PC-9 (cell line): ENCODE results near the gene CDADC1. TPM values are rescaled to one million over a fixed set of nuclear protein-coding genes. Genes with fewer than 3 reads are reported as not detected.

ENCODE experiments used
- BruUV-seq: library from RNA; stranded (reverse); fragments of 400-500 nt; replicated peaks from 2 replicates; lab custom pipeline; 2021; lab: Mats Ljungman, UMichigan
- CTCF ChIA-PET: fragments of 300-600 bp; sonication (Branson Sonifier 250); formaldehyde crosslinking; loops from one replicate; lab custom pipeline; 2022; ENCODE audit warnings: antibody characterized with exemption; lab: Charles Lee
- POLR2A ChIA-PET: fragments of 300-600 bp; sonication (Branson Sonifier 250); formaldehyde crosslinking; loops from one replicate; lab custom pipeline; 2022; ENCODE audit warnings: antibody characterized with exemption; ENCODE audit not compliant: unreplicated experiment; lab: Charles Lee
- DNase-seq, 2 experiments: peaks; one replicate each; pipeline versions ENCODE4 v3.0.0 to v3.0.0-alpha.2; 2015 to 2022; ENCODE audit warnings: mixed read lengths in 1 of 2
- H2AFZ ChIP-seq: fragments of 200-600 bp; sonication (generic); 2 replicates; pipeline ENCODE4 v1.8.1; 2017; ENCODE audit warnings: antibody characterized with exemption
- H3F3A ChIP-seq: fragments of 200-600 bp; sonication (generic); 2 replicates; pipeline ENCODE4 v1.8.1; 2017; ENCODE audit warnings: antibody characterized with exemption, mild to moderate bottlenecking, low read depth; ENCODE audit not compliant: insufficient read depth
- H3K27ac ChIP-seq: fragments of 200-600 bp; sonication (generic); 2 replicates; pipeline ENCODE4 v1.6.1; 2016; ENCODE audit warnings: mixed run types
- H3K27me3 ChIP-seq: fragments of 200-600 bp; sonication (generic); 2 replicates; pipeline ENCODE4 v1.6.1; 2016; ENCODE audit warnings: low read depth, mixed run types; ENCODE audit not compliant: insufficient read depth
- H3K36me3 ChIP-seq: fragments of 200-600 bp; sonication (generic); 2 replicates; pipeline ENCODE4 v1.6.1; 2016; ENCODE audit warnings: low read depth, mixed run types
- H3K4me1 ChIP-seq: fragments of 200-600 bp; sonication (generic); replicated peaks from 2 replicates; pipeline ENCODE4 v1.6.1; 2016; ENCODE audit warnings: mixed run types; ENCODE audit not compliant: insufficient read depth
- H3K4me2 ChIP-seq: fragments of 200-600 bp; sonication (generic); 2 replicates; pipeline ENCODE4 v1.6.1; 2017; ENCODE audit warnings: mixed run types
- H3K4me3 ChIP-seq: fragments of 200-600 bp; sonication (generic); 2 replicates; pipeline ENCODE4 v1.6.1; 2016; ENCODE audit warnings: mixed run types
- H3K79me2 ChIP-seq: fragments of 200-600 bp; sonication (generic); 2 replicates; pipeline ENCODE4 v1.6.1; 2017; ENCODE audit warnings: low read depth, mixed run types
- H3K9me2 ChIP-seq: fragments of 200-600 bp; sonication (generic); 2 replicates; pipeline ENCODE4 v1.8.1; 2017; ENCODE audit warnings: mild to moderate bottlenecking; ENCODE audit not compliant: insufficient read depth
- H3K9me3 ChIP-seq: fragments of 200-600 bp; sonication (generic); 2 replicates; pipeline ENCODE4 v1.8.1; 2016; ENCODE audit warnings: low read depth; ENCODE audit not compliant: insufficient read depth
- H4K20me1 ChIP-seq: fragments of 200-600 bp; sonication (generic); 2 replicates; pipeline ENCODE4 v1.8.1; 2017; ENCODE audit not compliant: insufficient read depth
- EZH2 ChIP-seq: fragments of 200-600 bp; sonication (generic); IDR thresholded peaks from 2 replicates; pipeline ENCODE4 v1.8.0; 2017; ENCODE audit warnings: antibody characterized with exemption, low read depth
- intact Hi-C: fragments of 100-400 bp; cut with micrococcal nuclease; formaldehyde crosslinking; loops from one replicate; pipeline ENCODE4 v1.10.0; 2022; ENCODE audit not compliant: unreplicated experiment
- total RNA-seq: library from RNA; stranded (reverse); gene quantifications from 2 replicates; pipeline ENCODE4 v1.2.3, GENCODE V29; 2021
- TF ChIP-seq, protein P1 (sequence below): fragments of 200-600 bp; sonication (generic); conservative IDR thresholded peaks from 2 replicates; pipeline ENCODE4 v1.6.1; 2017; ENCODE audit warnings: mixed run types, antibody characterized with exemption, mild to moderate bottlenecking, moderate library complexity

The CDADC1 gene
- total RNA-seq, 1 experiment from 2014 or later, result 12.4 TPM

DNA sequence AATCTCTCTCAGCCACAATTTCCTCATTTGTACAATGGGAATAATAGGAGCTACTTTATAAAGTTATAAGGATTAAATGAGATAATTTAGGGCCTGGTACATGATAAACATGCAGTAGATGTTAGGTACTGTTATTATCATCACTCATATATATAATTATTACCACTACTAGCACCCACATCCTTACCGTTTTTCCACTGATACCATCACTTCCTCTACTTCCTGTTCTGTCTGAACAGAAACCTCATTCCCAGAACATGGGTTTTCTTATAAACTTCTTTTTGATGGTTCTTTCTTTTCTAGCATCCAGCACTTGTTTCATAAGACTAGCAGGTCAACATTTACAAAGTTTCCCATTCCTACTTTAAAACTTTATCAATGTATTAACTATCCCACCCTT is 6.3 kb downstream of the CDADC1 start:
- no peaks in the 10 kb centered on the region for H3K27me3 ChIP-seq
- no peak overlapping the region for H3K4me3 ChIP-seq
- peaks cover 3% of the 10 kb centered on the region; the same call in 1 of the 2 replicates for H3K79me2 ChIP-seq
- H3K27ac ChIP-seq, result no peak overlapping the region
- intact Hi-C loops, result no loop called here
- no peaks in the 10 kb centered on the region for H3K9me2 ChIP-seq
- peaks cover 4% of the 10 kb centered on the region; the same call in 1 of the 2 replicates for H3K4me1 ChIP-seq
- H2AFZ ChIP-seq, result no peak overlapping the region
- H4K20me1 ChIP-seq, result no peaks in the 10 kb centered on the region
- POLR2A ChIA-PET, result no interaction called here
- DNase-seq, result no peak
- TF ChIP-seq, protein P1, sequence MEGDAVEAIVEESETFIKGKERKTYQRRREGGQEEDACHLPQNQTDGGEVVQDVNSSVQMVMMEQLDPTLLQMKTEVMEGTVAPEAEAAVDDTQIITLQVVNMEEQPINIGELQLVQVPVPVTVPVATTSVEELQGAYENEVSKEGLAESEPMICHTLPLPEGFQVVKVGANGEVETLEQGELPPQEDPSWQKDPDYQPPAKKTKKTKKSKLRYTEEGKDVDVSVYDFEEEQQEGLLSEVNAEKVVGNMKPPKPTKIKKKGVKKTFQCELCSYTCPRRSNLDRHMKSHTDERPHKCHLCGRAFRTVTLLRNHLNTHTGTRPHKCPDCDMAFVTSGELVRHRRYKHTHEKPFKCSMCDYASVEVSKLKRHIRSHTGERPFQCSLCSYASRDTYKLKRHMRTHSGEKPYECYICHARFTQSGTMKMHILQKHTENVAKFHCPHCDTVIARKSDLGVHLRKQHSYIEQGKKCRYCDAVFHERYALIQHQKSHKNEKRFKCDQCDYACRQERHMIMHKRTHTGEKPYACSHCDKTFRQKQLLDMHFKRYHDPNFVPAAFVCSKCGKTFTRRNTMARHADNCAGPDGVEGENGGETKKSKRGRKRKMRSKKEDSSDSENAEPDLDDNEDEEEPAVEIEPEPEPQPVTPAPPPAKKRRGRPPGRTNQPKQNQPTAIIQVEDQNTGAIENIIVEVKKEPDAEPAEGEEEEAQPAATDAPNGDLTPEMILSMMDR, result no peak
- CTCF ChIA-PET, result no interaction called here
- peaks cover 5% of the 10 kb centered on the region; the same call in 1 of the 2 replicates for H3K36me3 ChIP-seq
- H3F3A ChIP-seq, result 0 out of 2 replicates have a peak, but pooled peaks cover 7% of the 10 kb centered on the region
- H3K9me3 ChIP-seq, result no peaks in the 10 kb centered on the region
- no peak overlapping the region for H3K4me2 ChIP-seq
- no TSS peak for BruUV-seq

DNA sequence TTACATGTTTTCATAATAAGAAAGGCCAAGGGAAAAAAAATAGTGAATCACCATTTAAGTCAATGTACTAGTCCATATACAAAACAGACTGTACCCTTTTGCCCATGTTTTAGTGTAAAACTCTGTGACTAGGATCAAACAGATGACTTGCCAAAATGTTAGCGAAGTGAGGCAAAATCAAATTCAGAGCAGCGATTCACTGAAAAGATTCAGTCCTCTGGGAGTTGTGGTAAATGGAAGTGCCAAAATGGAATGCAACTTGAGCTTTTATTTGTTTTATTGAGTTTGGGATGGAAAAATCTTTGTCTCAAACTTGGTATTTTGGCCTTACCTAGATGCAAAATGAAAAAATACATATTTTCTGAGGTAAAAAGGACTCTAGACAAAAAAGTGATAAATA is 9.1 kb downstream of the CDADC1 start:
- POLR2A ChIA-PET, result interaction anchor here (0.6 kb wide), 1 partner anchor 170 kb away, joined by 3 read pairs; no protein-coding TSS in a partner anchor
- H3K4me1 ChIP-seq, result no peaks in the 10 kb centered on the region
- H3K9me3 ChIP-seq, result no peaks in the 10 kb centered on the region
- TF ChIP-seq, protein P1, result no peak
- no peak for TF ChIP-seq EZH2
- H3K4me3 ChIP-seq, result no peak overlapping the region
- 0 out of 2 replicates have a peak, but pooled peaks cover 5% of the 10 kb centered on the region for H3F3A ChIP-seq
- no peaks in the 10 kb centered on the region for H3K9me2 ChIP-seq
- H3K27me3 ChIP-seq, result no peaks in the 10 kb centered on the region
- no TSS peak for BruUV-seq
- no peaks in the 10 kb centered on the region for H3K79me2 ChIP-seq
- no peak overlapping the region for H2AFZ ChIP-seq
- peaks cover 10% of the 10 kb centered on the region for H3K36me3 ChIP-seq
- DNase-seq, result no peak
- H3K27ac ChIP-seq, result no peak overlapping the region
- CTCF ChIA-PET, result no interaction called here
- no peaks in the 10 kb centered on the region for H4K20me1 ChIP-seq
- intact Hi-C loops, result no loop called here
- no peak overlapping the region for H3K4me2 ChIP-seq

DNA sequence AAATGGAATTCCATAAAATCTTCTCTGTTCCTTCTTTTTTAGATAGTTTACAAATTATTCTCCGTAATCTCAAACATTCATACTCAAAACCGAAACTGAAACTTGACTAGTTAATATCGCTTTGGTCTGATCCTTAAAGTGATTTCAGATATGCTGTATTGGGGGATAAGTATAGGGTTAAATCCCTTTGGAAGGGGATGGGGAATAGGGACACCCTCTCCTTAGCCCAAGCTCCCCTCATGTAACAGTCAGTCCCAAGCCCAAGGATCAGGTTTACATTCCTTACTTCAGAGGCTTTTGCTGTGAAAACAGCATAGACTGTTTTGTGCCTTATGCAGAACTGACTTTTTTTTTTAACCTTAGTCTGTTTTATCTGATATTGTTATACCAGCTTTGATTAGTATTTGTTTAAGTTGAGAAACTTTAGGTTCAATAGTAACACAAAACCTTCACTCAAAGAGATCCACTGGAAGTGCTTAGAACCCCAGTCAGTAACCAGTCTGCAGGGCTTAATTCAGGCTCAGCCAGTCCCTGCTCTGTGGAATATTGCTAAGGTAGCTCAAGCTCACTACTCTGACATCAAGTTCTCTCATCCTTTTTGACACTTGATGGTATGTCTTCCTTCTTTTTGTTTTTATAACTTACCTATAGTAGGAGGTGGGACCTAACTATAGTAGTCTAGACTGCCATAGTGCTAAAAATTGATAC is 10.5 kb downstream of the CDADC1 start:
- Histone ChIP-seq H3K9me2 (no peaks in the 10 kb centered on the region), H3K9me3 (no peaks in the 10 kb centered on the region), H3K27me3 (no peaks in the 10 kb centered on the region), H3K36me3 (peaks cover 10% of the 10 kb centered on the region), H3F3A (no peaks in the 10 kb centered on the region), H3K27ac (no peak overlapping the region), H4K20me1 (no peaks in the 10 kb centered on the region), H2AFZ (no peak overlapping the region), H3K4me3 (no peak overlapping the region), H3K4me1 (no peaks in the 10 kb centered on the region), H3K79me2 (no peaks in the 10 kb centered on the region), H3K4me2 (no peak overlapping the region)
- no peak for TF ChIP-seq EZH2
- TF ChIP-seq, protein P1, result no peak
- intact Hi-C loops, result no loop called here
- DNase-seq, result no peak
- POLR2A ChIA-PET, result no interaction called here
- CTCF ChIA-PET, result no interaction called here
- BruUV-seq, result no TSS peak
